NCI-H1105 (cell line): ENCODE data around the gene CNTROB.

Source experiments
- DNase-seq: peaks from one replicate; lab custom pipeline; 2025; lab: John Stamatoyannopoulos, UW

The CNTROB gene

GRCh38 chr17:7931709-7932482 lies at the start of gene CNTROB, which contains the start of gene TRAPPC1:
Gene CNTROB, plus strand, starts transcription at chr17:7932206. Its CDS starts 874 bp downstream, at chr17:7933080.
Gene TRAPPC1, minus strand, starts transcription at chr17:7931946. Its CDS starts 117 bp downstream, at chr17:7931829.
- peak; percentile 100 for DNase-seq

- no peak for DNase-seq
Observed at GRCh38 chr17:7882629-7883028, 49.4 kb upstream of the CNTROB start.

GRCh38 chr17:7883781-7884386 lies 48.1 kb upstream of the CNTROB start:
- DNase-seq: peak; percentile 6

- no peak for DNase-seq
Observed at GRCh38 chr17:7884581-7885366, 47.2 kb upstream of the CNTROB start.

GRCh38 chr17:7885367-7886226 lies 46.4 kb upstream of the CNTROB start:
- peak; percentile 49 for DNase-seq

- DNase-seq: peak; percentile 48
Observed at GRCh38 chr17:7886227-7887037, 45.6 kb upstream of the CNTROB start.

GRCh38 chr17:7887038-7887481 lies 44.9 kb upstream of the CNTROB start:
- DNase-seq: no peak

- peak; percentile 98 for DNase-seq
Observed at GRCh38 chr17:7887482-7888183, 44.4 kb upstream of the CNTROB start.

GRCh38 chr17:7888184-7888920 lies 43.7 kb upstream of the CNTROB start, which contains the start of gene CHD3:
Gene CHD3, plus strand, starts transcription at chr17:7888789. Its CDS starts 212 bp downstream, at chr17:7889001.
- peak; percentile 49 for DNase-seq

GRCh38 chr17:7889166-7889955 lies 42.6 kb upstream of the CNTROB start:
- peak; percentile 99 for DNase-seq

GRCh38 chr17:7893187-7893880 lies 38.7 kb upstream of the CNTROB start:
- peak; percentile 54 for DNase-seq

GRCh38 chr17:7894226-7894625 lies 37.8 kb upstream of the CNTROB start:
- no peak for DNase-seq

- DNase-seq: no peak
Observed at GRCh38 chr17:7894866-7895265, 37.1 kb upstream of the CNTROB start.

GRCh38 chr17:7897090-7897489 lies 34.9 kb upstream of the CNTROB start:
- DNase-seq: no peak

- no peak for DNase-seq
Observed at GRCh38 chr17:7897773-7898172, 34.2 kb upstream of the CNTROB start.

- DNase-seq: no peak
Observed at GRCh38 chr17:7903154-7904103, 28.6 kb upstream of the CNTROB start.

- DNase-seq: no peak
Observed at GRCh38 chr17:7909089-7909488, 22.9 kb upstream of the CNTROB start.
